Pancreas (tissue), 10 donors: ENCODE measurements around the gene CEP128. TPM values are rescaled to one million over a fixed set of nuclear protein-coding genes. Genes with fewer than 3 reads are reported as not detected.

Experiments used
- ATAC-seq, 4 donors: fragments of 200-7000 bp; cut with Tn5 transposase; one replicate each; pipeline versions ENCODE4 v1.8.0 to v1.9.1; 2020; ENCODE audit warnings: mild to moderate bottlenecking in 4 of 4, moderate library complexity in 4 of 4
- DNase-seq, 6 donors: peaks; one replicate each; pipeline ENCODE4 v3.0.0-alpha.2; 2020
- FAIRE-seq: peaks from 2 replicates; lab custom pipeline; 2012; peaks lifted over from hg19 to GRCh38; lab: Jason Lieb, UNC
- H3K27ac ChIP-seq, 4 donors: fragments of 200-600 bp; sonication (generic); 1 replicate in 3 of 4; 2 replicates in 1 of 4; pipeline versions ENCODE4 v1.5.0 to v1.8.0; 2020
- H3K27me3 ChIP-seq, 4 donors: fragments of 200-600 bp; one replicate each; pipeline ENCODE4 v1.8.0; 2021
- H3K36me3 ChIP-seq, 3 donors: fragments of 200-600 bp; sonication (generic) in 1 of 3; one replicate each; pipeline versions ENCODE4 v1.5.0 to v1.8.0; 2020 to 2021
- H3K4me1 ChIP-seq, 3 donors: fragments of 200-600 bp; one replicate each; pipeline ENCODE4 v1.8.0; 2021
- H3K4me3 ChIP-seq, 4 donors: fragments of 200-600 bp; sonication (generic) in 2 of 4; one replicate each; pipeline versions ENCODE4 v1.5.0 to v1.8.0; 2020 to 2021
- H3K9me3 ChIP-seq, 4 donors: fragments of 200-600 bp; one replicate each; pipeline ENCODE4 v1.8.0; 2021
- WGBS, 2 donors: extraction: QIAGEN DNeasy Blood & Tissue Kit; methylation state at CpG; one replicate each; pipeline ENCODE4 v1.1.7; 2013; 5-methylcytosine and 5-hydroxymethylcytosine counted together
- intact Hi-C, 3 donors: fragments of 100-400 bp; cut with DNase I; formaldehyde crosslinking; loops; one replicate each; pipeline versions ENCODE4 v1.11.1 to v1.14.2; 2022
- polyA plus RNA-seq, 2 donors: library from polyadenylated mRNA; stranded (reverse); fragments of 200-250 nt; gene quantifications; one replicate each; pipeline ENCODE4 v1.2.3, GENCODE V29; 2013
- total RNA-seq, 6 donors: library from RNA; stranded (reverse); fragmentation: NEBNext Ultra II Directional in 4 of 6; extraction: Animal tissue kit (Norgen Biotek cat#: 25700) in 4 of 6; gene quantifications; one replicate each; pipeline versions ENCODE4 v1.2.1 to v1.2.4, GENCODE V29; 2021 to 2023
- TF ChIP-seq, protein P1 (sequence below), 4 donors: fragments of 200-600 bp; sonication (generic) in 3 of 4; IDR thresholded peaks; one replicate each; pipeline versions ENCODE4 v1.5.0 to v1.8.0; 2021; ENCODE audit warnings: antibody characterized with exemption in 4 of 4
- donor health status: healthy with polysubstance abuse.
- donor health status: DM: no; HTN: no; CAD: no; lungs with moderate emphysema.
- donor health status: DM: no; HTN: no; CAD: no.
- donor health status: control.
- donor health status: control.
- donor health status: Bipolar disorder and iron deficiency.
- donor health status: DM: yes; HTN: yes; CAD: no.
- donor health status: DM: no; HTN: no; CAD: no.
- donor health status: DM: no; HTN: no; CAD: no.
- donor health status: DM: yes; HTN: yes; CAD: no.

The CEP128 gene
- total and polyA plus RNA-seq, 8 donors, result 0.92 to 2.8 (median 2.0) TPM

DNA sequence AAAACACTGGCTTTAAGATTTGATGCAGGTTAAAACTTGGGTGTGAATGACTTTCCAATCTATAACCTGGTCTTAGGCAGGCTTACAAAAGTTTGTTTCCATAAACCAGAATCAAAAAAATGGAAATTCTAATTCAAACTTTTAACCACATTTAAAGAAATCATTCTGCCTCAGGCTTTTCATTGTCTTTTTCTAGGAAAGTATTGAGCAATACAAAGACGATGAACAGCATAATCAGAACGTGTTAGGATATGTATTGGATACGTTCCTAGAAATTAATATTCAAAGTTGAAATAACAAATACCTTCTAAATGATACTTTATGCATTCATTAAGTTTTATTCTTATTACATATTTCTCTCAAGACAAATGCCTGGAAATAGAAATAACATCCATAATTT lies 172.9 kb downstream of the CEP128 start:
- TF ChIP-seq, protein P1, sequence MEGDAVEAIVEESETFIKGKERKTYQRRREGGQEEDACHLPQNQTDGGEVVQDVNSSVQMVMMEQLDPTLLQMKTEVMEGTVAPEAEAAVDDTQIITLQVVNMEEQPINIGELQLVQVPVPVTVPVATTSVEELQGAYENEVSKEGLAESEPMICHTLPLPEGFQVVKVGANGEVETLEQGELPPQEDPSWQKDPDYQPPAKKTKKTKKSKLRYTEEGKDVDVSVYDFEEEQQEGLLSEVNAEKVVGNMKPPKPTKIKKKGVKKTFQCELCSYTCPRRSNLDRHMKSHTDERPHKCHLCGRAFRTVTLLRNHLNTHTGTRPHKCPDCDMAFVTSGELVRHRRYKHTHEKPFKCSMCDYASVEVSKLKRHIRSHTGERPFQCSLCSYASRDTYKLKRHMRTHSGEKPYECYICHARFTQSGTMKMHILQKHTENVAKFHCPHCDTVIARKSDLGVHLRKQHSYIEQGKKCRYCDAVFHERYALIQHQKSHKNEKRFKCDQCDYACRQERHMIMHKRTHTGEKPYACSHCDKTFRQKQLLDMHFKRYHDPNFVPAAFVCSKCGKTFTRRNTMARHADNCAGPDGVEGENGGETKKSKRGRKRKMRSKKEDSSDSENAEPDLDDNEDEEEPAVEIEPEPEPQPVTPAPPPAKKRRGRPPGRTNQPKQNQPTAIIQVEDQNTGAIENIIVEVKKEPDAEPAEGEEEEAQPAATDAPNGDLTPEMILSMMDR (IDR thresholded peaks at IDR 0.05), result no peak
- H3K27ac ChIP-seq, result no peak overlapping the region
- WGBS, 2 donors, result 78 to 85% methylated on average over 3 of the region's 3 CpGs
- FAIRE-seq (no peak), ATAC-seq (no peak), DNase-seq (no peak)
- intact Hi-C loops, result no loop called here
- no peaks in the 10 kb centered on the region for H3K9me3 ChIP-seq
- H3K27me3 ChIP-seq, result no peaks in the 10 kb centered on the region
- H3K4me1 ChIP-seq, result no peaks in the 10 kb centered on the region
- no peak overlapping the region for H3K4me3 ChIP-seq
- H3K36me3 ChIP-seq, result no peaks in the 10 kb centered on the region

DNA sequence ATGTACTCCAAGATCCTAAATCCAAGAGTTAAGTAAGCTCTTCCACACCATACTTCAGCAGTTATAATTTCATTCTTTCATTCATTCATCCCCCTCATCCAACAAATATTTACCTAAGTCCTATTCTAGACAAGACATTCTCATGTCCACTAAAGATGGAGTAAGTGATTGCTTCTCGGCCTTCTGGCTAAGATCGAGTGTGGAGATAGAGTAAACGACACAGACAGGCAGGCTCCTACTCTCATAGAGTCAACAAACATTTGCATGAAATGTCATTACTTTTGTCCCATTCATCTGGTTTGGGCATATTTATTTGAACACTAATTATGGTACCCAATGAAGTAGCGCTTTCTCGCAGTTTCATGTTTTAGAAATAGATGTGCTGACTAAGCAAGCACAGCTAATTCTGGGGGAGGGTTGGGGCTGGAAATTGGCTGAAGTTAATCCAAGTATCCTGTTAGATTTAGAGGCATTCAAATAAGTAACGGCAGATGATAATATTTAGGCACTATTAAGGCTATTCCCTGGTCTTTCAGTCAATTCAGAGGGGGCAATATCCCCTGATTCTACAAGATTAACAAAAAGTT lies 176.5 kb downstream of the CEP128 start:
- TF ChIP-seq, protein P1 (IDR thresholded peaks at IDR 0.05), result no peak
- ATAC-seq (no peak), FAIRE-seq (no peak), DNase-seq (no peak)
- no peaks in the 10 kb centered on the region for H3K27me3 ChIP-seq
- H3K4me1 ChIP-seq, result no peaks in the 10 kb centered on the region
- H3K27ac ChIP-seq, result no peak overlapping the region
- H3K9me3 ChIP-seq, result no peaks in the 10 kb centered on the region
- no peak overlapping the region for H3K4me3 ChIP-seq
- H3K36me3 ChIP-seq, result no peaks in the 10 kb centered on the region
- intact Hi-C loops, result no loop called here
- WGBS, 2 donors, result 85 to 88% methylated on average over 6 of the region's 6 CpGs

DNA sequence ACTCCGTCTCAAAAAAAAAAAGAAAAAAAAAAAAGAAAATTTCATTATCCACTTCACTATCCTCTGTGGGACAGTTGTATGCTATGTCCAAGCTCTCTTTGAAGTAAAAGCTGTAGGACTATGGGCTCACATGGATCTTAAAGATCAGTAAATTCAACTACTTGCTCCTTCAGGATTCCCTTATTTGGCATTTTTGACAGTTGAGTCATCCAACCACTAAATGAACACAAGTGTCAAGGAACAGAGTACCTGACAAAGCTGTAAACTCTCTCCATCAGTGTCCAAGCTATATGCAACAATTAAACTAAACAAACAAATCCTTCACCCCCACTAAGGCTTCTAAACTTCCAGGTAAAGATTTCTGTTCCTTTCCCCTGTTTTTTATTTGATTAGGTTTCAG lies 177.0 kb downstream of the CEP128 start:
- Histone ChIP-seq H3K9me3 (no peaks in the 10 kb centered on the region), H3K27ac (no peak overlapping the region), H3K4me1 (no peaks in the 10 kb centered on the region), H3K27me3 (no peaks in the 10 kb centered on the region), H3K36me3 (no peaks in the 10 kb centered on the region), H3K4me3 (no peak overlapping the region)
- DNase-seq (no peak), ATAC-seq (no peak), FAIRE-seq (no peak)
- WGBS, 2 donors, result 100% methylated on average over 1 of the region's 1 CpG
- TF ChIP-seq, protein P1 (IDR thresholded peaks at IDR 0.05), result no peak
- intact Hi-C loops, result no loop called here

DNA sequence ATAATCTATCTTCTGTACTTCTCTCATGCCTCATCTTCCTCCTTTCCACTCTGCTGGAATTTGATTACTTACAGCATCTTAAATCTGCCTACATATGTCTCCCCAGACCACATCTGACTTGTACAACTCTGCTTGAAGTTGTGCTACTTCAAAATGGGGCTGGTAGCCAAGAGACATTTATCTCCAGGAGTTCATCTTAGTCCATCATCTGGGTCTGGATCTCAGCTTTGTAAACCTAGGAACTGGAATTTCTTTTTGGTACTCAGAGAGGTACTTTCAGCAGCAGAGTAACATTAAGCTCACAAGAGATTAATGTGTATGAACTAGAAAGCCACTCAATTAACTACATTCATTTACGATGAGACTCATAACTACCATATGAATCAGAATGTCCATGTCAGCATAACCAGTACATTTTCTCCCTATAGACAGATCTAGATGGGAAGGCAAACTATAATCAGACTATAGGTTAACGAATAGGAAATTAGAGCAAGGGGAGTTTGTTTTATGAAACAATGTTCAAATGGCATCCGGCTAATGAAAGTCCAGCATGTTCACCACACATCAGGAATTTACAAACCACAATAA lies 178.8 kb downstream of the CEP128 start:
- 93 to 94% methylated on average over 3 of the region's 3 CpGs for WGBS, 2 donors
- no peak for ATAC-seq
- no peak for FAIRE-seq
- no peak overlapping the region for H3K27ac ChIP-seq
- no peaks in the 10 kb centered on the region for H3K36me3 ChIP-seq
- no peaks in the 10 kb centered on the region for H3K4me1 ChIP-seq
- no peaks in the 10 kb centered on the region for H3K9me3 ChIP-seq
- DNase-seq, result no peak
- H3K27me3 ChIP-seq, result no peaks in the 10 kb centered on the region
- intact Hi-C loops, result no loop called here
- TF ChIP-seq, protein P1 (IDR thresholded peaks at IDR 0.05), result no peak
- no peak overlapping the region for H3K4me3 ChIP-seq

DNA sequence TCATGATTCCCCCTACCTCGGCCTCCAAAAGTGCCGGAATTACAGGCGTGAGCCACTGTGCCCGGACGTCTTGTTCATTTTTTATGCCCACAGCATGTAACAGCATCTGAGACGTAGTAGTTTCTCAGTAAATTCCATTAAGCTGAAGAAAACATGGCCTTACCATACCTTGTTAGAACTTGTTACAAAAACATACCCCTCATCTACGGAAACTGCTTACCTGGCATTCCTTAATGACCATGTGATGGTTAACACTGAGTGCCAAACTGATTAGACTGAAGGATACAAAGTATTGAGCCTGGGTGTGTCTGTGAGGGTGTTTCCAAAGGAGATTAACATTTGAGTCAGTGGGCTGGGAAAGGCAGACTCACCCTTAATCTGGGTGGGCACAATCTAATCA lies 186.8 kb downstream of the CEP128 start:
- no peak overlapping the region for H3K4me3 ChIP-seq
- ATAC-seq (no peak), DNase-seq (no peak), FAIRE-seq (no peak)
- intact Hi-C loops, result no loop called here
- H3K36me3 ChIP-seq, result no peaks in the 10 kb centered on the region
- TF ChIP-seq, protein P1 (IDR thresholded peaks at IDR 0.05), result no peak
- no peak overlapping the region for H3K27ac ChIP-seq
- WGBS, 2 donors, result 94 to 96% methylated on average over 7 of the region's 7 CpGs
- H3K27me3 ChIP-seq, result no peaks in the 10 kb centered on the region
- H3K9me3 ChIP-seq, result no peaks in the 10 kb centered on the region
- H3K4me1 ChIP-seq, result no peaks in the 10 kb centered on the region
